Measurements from ENCODE around the gene MAML2. TPM values are rescaled to one million over a fixed set of nuclear protein-coding genes. Genes with fewer than 3 reads are reported as not detected.

The MAML2 gene
- total and polyA plus RNA-seq, 2 of the 13 experiments (the other 11 are each of a cell fraction or from before 2014, with no cell fraction given) = 2.3 to 25.9 TPM

DNA sequence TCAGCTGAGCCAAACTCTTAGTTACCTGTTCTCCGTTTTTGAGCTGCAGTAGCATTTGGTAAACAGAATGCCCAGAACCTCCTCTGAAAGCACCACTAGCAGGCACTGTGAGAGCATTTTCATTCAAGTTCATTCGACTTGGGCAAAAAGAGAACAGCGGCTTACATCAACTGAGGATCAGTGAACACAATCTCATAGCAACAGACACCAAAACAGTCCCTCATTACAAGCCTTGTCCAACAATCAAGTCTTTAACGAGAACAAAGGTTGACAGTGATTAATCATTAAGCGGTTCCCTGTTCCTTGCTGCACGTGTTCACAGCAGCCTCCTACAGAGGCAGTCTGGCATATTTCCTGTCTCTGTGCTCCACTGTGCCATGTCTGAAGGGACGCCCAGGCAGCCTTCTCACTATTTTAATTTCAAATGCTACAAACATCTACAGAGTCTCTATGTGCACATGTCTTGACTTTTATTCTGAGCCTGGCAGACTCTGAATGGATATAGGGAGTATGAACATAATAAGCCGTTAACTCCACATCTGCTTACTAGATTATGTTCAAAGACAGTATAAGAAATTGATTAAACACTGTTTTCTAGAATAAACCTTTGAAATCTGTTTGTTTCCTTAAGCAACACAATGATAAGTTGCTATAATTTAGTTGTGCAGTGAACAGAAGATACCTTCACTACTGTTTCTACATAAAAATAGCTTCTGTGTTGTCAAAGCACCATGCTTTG, 330.7 kb downstream of the MAML2 start (continued):
- TF ChIP-seq, protein P1, sequence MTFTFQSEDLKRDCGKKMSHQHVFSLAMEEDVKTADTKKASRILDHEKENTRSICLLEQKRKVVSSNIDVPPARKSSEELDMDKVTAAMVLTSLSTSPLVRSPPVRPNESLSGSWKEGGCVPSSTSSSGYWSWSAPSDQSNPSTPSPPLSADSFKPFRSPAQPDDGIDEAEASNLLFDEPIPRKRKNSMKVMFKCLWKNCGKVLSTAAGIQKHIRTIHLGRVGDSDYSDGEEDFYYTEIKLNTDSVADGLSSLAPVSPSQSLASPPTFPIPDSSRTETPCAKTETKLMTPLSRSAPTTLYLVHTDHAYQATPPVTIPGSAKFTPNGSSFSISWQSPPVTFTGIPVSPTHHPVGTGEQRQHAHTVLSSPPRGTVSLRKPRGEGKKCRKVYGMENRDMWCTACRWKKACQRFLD (CRISPR knock-in tag; IDR thresholded peaks at IDR 0.05; ENCODE audit: borderline replicate concordance) = no peak
- TF ChIP-seq, protein P2, sequence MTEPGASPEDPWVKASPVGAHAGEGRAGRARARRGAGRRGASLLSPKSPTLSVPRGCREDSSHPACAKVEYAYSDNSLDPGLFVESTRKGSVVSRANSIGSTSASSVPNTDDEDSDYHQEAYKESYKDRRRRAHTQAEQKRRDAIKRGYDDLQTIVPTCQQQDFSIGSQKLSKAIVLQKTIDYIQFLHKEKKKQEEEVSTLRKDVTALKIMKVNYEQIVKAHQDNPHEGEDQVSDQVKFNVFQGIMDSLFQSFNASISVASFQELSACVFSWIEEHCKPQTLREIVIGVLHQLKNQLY (CRISPR knock-in tag; IDR thresholded peaks at IDR 0.05) = peak; percentile 94
- TF ChIP-seq SALL1 (CRISPR knock-in tag; IDR thresholded peaks at IDR 0.05) = peak; percentile 97
- no peak for TF ChIP-seq MAFF (IDR thresholded peaks at IDR 0.05; ENCODE audit: low read depth, low read length)
- TF ChIP-seq SMAD1 (CRISPR knock-in tag; IDR thresholded peaks at IDR 0.05; ENCODE audit: borderline replicate concordance, low read depth) = no peak
- TF ChIP-seq, protein P3, sequence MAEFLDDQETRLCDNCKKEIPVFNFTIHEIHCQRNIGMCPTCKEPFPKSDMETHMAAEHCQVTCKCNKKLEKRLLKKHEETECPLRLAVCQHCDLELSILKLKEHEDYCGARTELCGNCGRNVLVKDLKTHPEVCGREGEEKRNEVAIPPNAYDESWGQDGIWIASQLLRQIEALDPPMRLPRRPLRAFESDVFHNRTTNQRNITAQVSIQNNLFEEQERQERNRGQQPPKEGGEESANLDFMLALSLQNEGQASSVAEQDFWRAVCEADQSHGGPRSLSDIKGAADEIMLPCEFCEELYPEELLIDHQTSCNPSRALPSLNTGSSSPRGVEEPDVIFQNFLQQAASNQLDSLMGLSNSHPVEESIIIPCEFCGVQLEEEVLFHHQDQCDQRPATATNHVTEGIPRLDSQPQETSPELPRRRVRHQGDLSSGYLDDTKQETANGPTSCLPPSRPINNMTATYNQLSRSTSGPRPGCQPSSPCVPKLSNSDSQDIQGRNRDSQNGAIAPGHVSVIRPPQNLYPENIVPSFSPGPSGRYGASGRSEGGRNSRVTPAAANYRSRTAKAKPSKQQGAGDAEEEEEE (CRISPR knock-in tag; IDR thresholded peaks at IDR 0.05; ENCODE audit: borderline replicate concordance) = no peak
- no peak; the same call in 1 of the 2 replicates for TF ChIP-seq ZNF777 (CRISPR knock-in tag; IDR thresholded peaks at IDR 0.05)
- no peak for TF ChIP-seq PCBP1 (IDR thresholded peaks at IDR 0.05; ENCODE audit: borderline replicate concordance, low read depth, low read length)
- no peak for TF ChIP-seq JARID2 (CRISPR knock-in tag; IDR thresholded peaks at IDR 0.05; ENCODE audit: insufficient replicate concordance)
- TF ChIP-seq ZNF616 (CRISPR knock-in tag; IDR thresholded peaks at IDR 0.05; ENCODE audit: low read depth) = no peak
- TF ChIP-seq, protein P4, sequence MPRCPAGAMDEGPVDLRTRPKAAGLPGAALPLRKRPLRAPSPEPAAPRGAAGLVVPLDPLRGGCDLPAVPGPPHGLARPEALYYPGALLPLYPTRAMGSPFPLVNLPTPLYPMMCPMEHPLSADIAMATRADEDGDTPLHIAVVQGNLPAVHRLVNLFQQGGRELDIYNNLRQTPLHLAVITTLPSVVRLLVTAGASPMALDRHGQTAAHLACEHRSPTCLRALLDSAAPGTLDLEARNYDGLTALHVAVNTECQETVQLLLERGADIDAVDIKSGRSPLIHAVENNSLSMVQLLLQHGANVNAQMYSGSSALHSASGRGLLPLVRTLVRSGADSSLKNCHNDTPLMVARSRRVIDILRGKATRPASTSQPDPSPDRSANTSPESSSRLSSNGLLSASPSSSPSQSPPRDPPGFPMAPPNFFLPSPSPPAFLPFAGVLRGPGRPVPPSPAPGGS (CRISPR knock-in tag; IDR thresholded peaks at IDR 0.05) = no peak
- TF ChIP-seq ZBTB21 (CRISPR knock-in tag; IDR thresholded peaks at IDR 0.05) = no peak
- no peak for TF ChIP-seq PRMT3 (CRISPR knock-in tag; IDR thresholded peaks at IDR 0.05; ENCODE audit: borderline replicate concordance, low read depth)
- TF ChIP-seq, protein P5, sequence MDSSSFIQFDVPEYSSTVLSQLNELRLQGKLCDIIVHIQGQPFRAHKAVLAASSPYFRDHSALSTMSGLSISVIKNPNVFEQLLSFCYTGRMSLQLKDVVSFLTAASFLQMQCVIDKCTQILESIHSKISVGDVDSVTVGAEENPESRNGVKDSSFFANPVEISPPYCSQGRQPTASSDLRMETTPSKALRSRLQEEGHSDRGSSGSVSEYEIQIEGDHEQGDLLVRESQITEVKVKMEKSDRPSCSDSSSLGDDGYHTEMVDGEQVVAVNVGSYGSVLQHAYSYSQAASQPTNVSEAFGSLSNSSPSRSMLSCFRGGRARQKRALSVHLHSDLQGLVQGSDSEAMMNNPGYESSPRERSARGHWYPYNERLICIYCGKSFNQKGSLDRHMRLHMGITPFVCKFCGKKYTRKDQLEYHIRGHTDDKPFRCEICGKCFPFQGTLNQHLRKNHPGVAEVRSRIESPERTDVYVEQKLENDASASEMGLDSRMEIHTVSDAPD (CRISPR knock-in tag; IDR thresholded peaks at IDR 0.05) = peak; percentile 65; the same call in 1 of the 2 replicates
- TF ChIP-seq, protein P6, sequence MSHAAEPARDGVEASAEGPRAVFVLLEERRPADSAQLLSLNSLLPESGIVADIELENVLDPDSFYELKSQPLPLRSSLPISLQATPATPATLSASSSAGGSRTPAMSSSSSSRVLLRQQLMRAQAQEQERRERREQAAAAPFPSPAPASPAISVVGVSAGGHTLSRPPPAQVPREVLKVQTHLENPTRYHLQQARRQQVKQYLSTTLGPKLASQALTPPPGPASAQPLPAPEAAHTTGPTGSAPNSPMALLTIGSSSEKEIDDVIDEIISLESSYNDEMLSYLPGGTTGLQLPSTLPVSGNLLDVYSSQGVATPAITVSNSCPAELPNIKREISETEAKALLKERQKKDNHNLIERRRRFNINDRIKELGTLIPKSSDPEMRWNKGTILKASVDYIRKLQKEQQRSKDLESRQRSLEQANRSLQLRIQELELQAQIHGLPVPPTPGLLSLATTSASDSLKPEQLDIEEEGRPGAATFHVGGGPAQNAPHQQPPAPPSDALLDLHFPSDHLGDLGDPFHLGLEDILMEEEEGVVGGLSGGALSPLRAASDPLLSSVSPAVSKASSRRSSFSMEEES (CRISPR knock-in tag; IDR thresholded peaks at IDR 0.05) = peak; percentile 91
- TF ChIP-seq GABPA (IDR thresholded peaks at IDR 0.05; ENCODE audit: low read depth, low read length) = no peak
- peak; percentile 59; the same call in 1 of the 2 replicates for TF ChIP-seq GABPA (CRISPR knock-in tag; IDR thresholded peaks at IDR 0.05; ENCODE audit: low read depth)
- peak; percentile 43 for TF ChIP-seq NFIC (IDR thresholded peaks at IDR 0.05; ENCODE audit: low read length)
- TF ChIP-seq ZNF563 (CRISPR knock-in tag; IDR thresholded peaks at IDR 0.05) = no peak
- TF ChIP-seq ZNF850 (CRISPR knock-in tag; conservative IDR thresholded peaks at IDR 0.05) = no peak
- TF ChIP-seq NFE2 (CRISPR knock-in tag; IDR thresholded peaks at IDR 0.05) = no peak
- no peak for TF ChIP-seq ZNF3 (CRISPR knock-in tag; IDR thresholded peaks at IDR 0.05)
- no peak for TF ChIP-seq NFKB2 (CRISPR knock-in tag; IDR thresholded peaks at IDR 0.05; ENCODE audit: borderline replicate concordance)
